ENCODE data around the gene CNOT1.

Gene CNOT1

GRCh38 chr16:58475091-58475619, 154.5 kb downstream of the CNOT1 start:
- Mint-ChIP-seq H3K4me3 (no peak overlapping the region), H3K4me1 (no peaks in the 10 kb centered on the region), H3K27ac (no peak overlapping the region), H3K27me3 (peaks cover 15% of the 10 kb centered on the region), H3K9me3 (no peaks in the 10 kb centered on the region)
- DNase-seq, result no peak
- no peak for ATAC-seq

GRCh38 chr16:58474296-58474695, 155.3 kb downstream of the CNOT1 start:
- Mint-ChIP-seq H3K4me1 (no peaks in the 10 kb centered on the region), H3K27me3 (peaks cover 17% of the 10 kb centered on the region), H3K27ac (no peak overlapping the region), H3K9me3 (no peaks in the 10 kb centered on the region), H3K4me3 (no peak overlapping the region)
- ATAC-seq (no peak), DNase-seq (no peak)

GRCh38 chr16:58472827-58473226, 156.8 kb downstream of the CNOT1 start:
- Mint-ChIP-seq H3K4me3 (no peak overlapping the region), H3K27ac (peak overlapping the region; percentile 2 to 44), H3K4me1 (no peaks in the 10 kb centered on the region), H3K9me3 (no peaks in the 10 kb centered on the region), H3K27me3 (peaks cover 32% of the 10 kb centered on the region)
- ATAC-seq (no peak), DNase-seq (no peak)

GRCh38 chr16:58472266-58472665, 157.4 kb downstream of the CNOT1 start:
- peaks cover 37% of the 10 kb centered on the region for H3K27me3 Mint-ChIP-seq

GRCh38 chr16:58471209-58471975, 158.2 kb downstream of the CNOT1 start:
- no peak for ATAC-seq
- Mint-ChIP-seq H3K9me3 (no peaks in the 10 kb centered on the region), H3K4me1 (no peaks in the 10 kb centered on the region), H3K27ac (no peak overlapping the region), H3K4me3 (no peak overlapping the region), H3K27me3 (peaks cover 46% of the 10 kb centered on the region)
- DNase-seq, result no peak

More at GRCh38 chr16:58472266-58472665, 157.4 kb downstream of the CNOT1 start:
- Mint-ChIP-seq H3K4me1 (no peaks in the 10 kb centered on the region), H3K27ac (no peak overlapping the region), H3K4me3 (no peak overlapping the region), H3K9me3 (no peaks in the 10 kb centered on the region)
- no peak for DNase-seq
- no peak for ATAC-seq

Measured in stimulated activated naive CD8-positive, alpha-beta T cell treated with anti-CD3 and anti-CD28 coated beads, Interleukin-15, amount 100 ng/mL, for 72 hours (primary cell).